GM12878 (cell line): ENCODE data around the gene CCDC6. TPM values are rescaled to one million over a fixed set of nuclear protein-coding genes. Genes with fewer than 3 reads are reported as not detected.

Source experiments
- ATAC-seq: fragments of 200-7000 bp; cut with Tn5 transposase; 3 replicates; pipeline ENCODE4 v1.9.1; 2020; ENCODE audit warnings: mild to moderate bottlenecking, moderate library complexity
- BruUV-seq: library from RNA; stranded (reverse); fragments of 400-500 nt; replicated peaks from 2 replicates; lab custom pipeline; 2021; lab: Mats Ljungman, UMichigan
- CTCF ChIA-PET: fragments of 300-600 bp; sonication (Branson Sonifier 250); formaldehyde crosslinking; extraction: SDS; loops from one replicate; lab custom pipeline; 2021; ENCODE audit warnings: inconsistent platforms; lab: Yijun Ruan, JAX
- POLR2A ChIA-PET: fragments of 350-600 bp; formaldehyde crosslinking; extraction: SDS; loops from one replicate; lab custom pipeline; 2021; ENCODE audit warnings: inconsistent platforms; lab: Charles Lee
- RAD21 ChIA-PET: fragments of 300-600 bp; sonication (Branson Sonifier 250); formaldehyde crosslinking; loops from one replicate; lab custom pipeline; 2023; ENCODE audit warnings: antibody characterized with exemption; ENCODE audit not compliant: unreplicated experiment; lab: Charles Lee
- SMC1A ChIA-PET: fragments of 300-600 bp; sonication (Branson Sonifier 250); formaldehyde crosslinking; loops from one replicate; lab custom pipeline; 2023; ENCODE audit not compliant: unreplicated experiment, uncharacterized antibody; lab: Charles Lee
- DNase-seq: peaks from one replicate; pipeline ENCODE4 v3.0.0-alpha.2; 2011; ENCODE audit warnings: low read depth, low spot score
- FAIRE-seq: peaks from 3 replicates; lab custom pipeline; 2011; peaks lifted over from hg19 to GRCh38; lab: Jason Lieb, UNC
- H2AFZ ChIP-seq: 2 replicates; pipeline ENCODE4 v1.6.0; 2011; ENCODE audit warnings: low read depth, low read length, control low read depth; ENCODE audit not compliant: control insufficient read depth
- H3K27ac ChIP-seq: 2 replicates; pipeline ENCODE4 v1.5.1; 2011; ENCODE audit warnings: control low read depth; ENCODE audit not compliant: control insufficient read depth, insufficient read depth
- H3K27me3 ChIP-seq, 2 experiments: replicated peaks in 1 of 2; 2 replicates each; pipeline versions ENCODE4 v1.6.0 to v1.6.1; 2011; ENCODE audit warnings: low read length in 1 of 2; ENCODE audit not compliant: control insufficient read depth in 2 of 2, insufficient read depth in 2 of 2
- H3K36me3 ChIP-seq, 2 experiments: 2 replicates each; pipeline ENCODE4 v1.5.1; 2011; ENCODE audit warnings: low read length in 1 of 2; ENCODE audit not compliant: control insufficient read depth in 2 of 2, insufficient read depth in 2 of 2
- H3K4me1 ChIP-seq: 2 replicates; pipeline ENCODE4 v1.6.1; 2011; ENCODE audit warnings: mild to moderate bottlenecking, low read length, moderate library complexity, mixed read lengths; ENCODE audit not compliant: control insufficient read depth, insufficient read depth
- H3K4me2 ChIP-seq: 2 replicates; pipeline ENCODE4 v1.6.0; 2011; ENCODE audit warnings: control low read depth; ENCODE audit not compliant: control insufficient read depth, insufficient read depth
- H3K4me3 ChIP-seq: fragments of 200-600 bp; sonication (generic); 2 replicates; pipeline ENCODE4 v1.5.1; 2016
- H3K79me2 ChIP-seq: 2 replicates; pipeline ENCODE4 v1.6.0; 2011; ENCODE audit warnings: low read length; ENCODE audit not compliant: control insufficient read depth, insufficient read depth
- H3K9ac ChIP-seq: 2 replicates; pipeline ENCODE4 v1.8.0; 2011; ENCODE audit warnings: low read length, control low read depth, mixed read lengths; ENCODE audit not compliant: control insufficient read depth, insufficient read depth
- H3K9me3 ChIP-seq: replicated peaks from 3 replicates; pipeline ENCODE4 v1.5.1; 2011; ENCODE audit warnings: mild to moderate bottlenecking, low read length; ENCODE audit not compliant: control insufficient read depth, insufficient read depth
- H4K20me1 ChIP-seq: 2 replicates; pipeline ENCODE4 v1.6.0; 2011; ENCODE audit not compliant: control insufficient read depth, insufficient read depth
- MEF2A ChIP-seq: IDR thresholded peaks from 2 replicates; pipeline ENCODE4 v1.6.1; 2011; ENCODE audit warnings: low read depth, mild to moderate bottlenecking, low read length, moderate library complexity; ENCODE audit not compliant: insufficient read depth
- RELB ChIP-seq: fragments of 450-650 bp; IDR thresholded peaks from 2 replicates; pipeline ENCODE4 v1.6.1; 2017; ENCODE audit warnings: low read depth, mild to moderate bottlenecking, moderate library complexity
- SMC3 ChIP-seq: IDR thresholded peaks from 2 replicates; pipeline ENCODE4 v1.6.1; 2011; ENCODE audit warnings: low read length, improper control_type of control experiment, borderline replicate concordance
- WRNIP1 ChIP-seq: IDR thresholded peaks from 2 replicates; pipeline ENCODE4 v1.6.1; 2011; ENCODE audit warnings: low read depth, low read length, improper control_type of control experiment, borderline replicate concordance
- ZBTB4 ChIP-seq: fragments of 450-650 bp; formaldehyde crosslinking; IDR thresholded peaks from 2 replicates; pipeline ENCODE4 v1.4.0; 2022; ENCODE audit warnings: mild to moderate bottlenecking, moderate library complexity
- in situ Hi-C: fragments of 300-500 bp; cut with MboI; formaldehyde crosslinking; loops from 9 replicates; pipeline ENCODE4 v1.14.3; 2018; ENCODE audit warnings: mixed read lengths
- intact Hi-C: fragments of 100-400 bp; cut with micrococcal nuclease; formaldehyde crosslinking; loops from one replicate; pipeline ENCODE4 v1.14.2; 2022; ENCODE audit not compliant: unreplicated experiment
- polyA plus RNA-seq, 11 experiments: library from polyadenylated mRNA; depleted of rRNA in 4 of 11; unstranded in 6 of 11; stranded (reverse) in 5 of 11; fragments of >200 nt; fragmentation: Nextera tagmentation in 4 of 11; fragmentation: Illumina TruSeq in 1 of 11; extraction: Ambion mirVana in 4 of 11; extraction: Trizol in 1 of 11; gene quantifications; 1 replicate in 1 of 11; 2 replicates in 10 of 11; pipeline versions ENCODE4 v1.2.1 to v1.2.3, GENCODE V29; 2011 to 2016; ENCODE audit warnings: inconsistent platforms in 2 of 11, missing spikeins in 2 of 11, low read depth in 1 of 11
- total RNA-seq, 4 experiments: library from RNA; depleted of rRNA in 3 of 4; stranded (reverse); fragments of >200 nt in 3 of 4; fragmentation: Illumina TruSeq in 1 of 4; extraction: Trizol in 1 of 4; gene quantifications; 2 replicates each; pipeline versions ENCODE4 v1.2.1 to v1.2.3, GENCODE V29; 2013 to 2021
- TF ChIP-seq, protein P1 (sequence below): IDR thresholded peaks from 2 replicates; pipeline ENCODE4 v1.6.1; 2012; ENCODE audit warnings: mild to moderate bottlenecking, low read depth, low read length

Gene CCDC6
- total and polyA plus RNA-seq, 10 of the 15 experiments (the other 5 are each of a cell fraction or from before 2014, with no cell fraction given) = 11.8 to 46.2 (median 26.7) TPM

DNA sequence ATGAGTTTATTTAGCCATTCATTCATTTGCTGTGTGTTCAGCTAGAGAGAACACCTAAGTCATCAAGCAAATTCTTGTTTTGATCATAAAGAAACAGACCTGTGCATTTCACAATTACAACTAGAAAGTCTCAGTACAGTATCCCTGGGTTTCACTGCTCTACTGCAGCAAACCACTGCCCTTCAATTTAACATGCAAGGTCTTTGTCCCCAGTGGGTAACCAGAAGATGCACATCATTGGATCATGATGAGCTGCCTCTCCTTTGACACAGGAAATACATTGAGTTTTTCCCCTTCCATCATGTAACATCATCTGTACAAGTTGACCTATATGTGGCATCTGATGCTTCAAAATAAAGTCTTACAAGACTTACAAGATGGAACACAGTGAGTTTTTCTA lies 82.6 kb downstream of the CCDC6 start:
- no TSS peak for BruUV-seq
- H3K79me2 ChIP-seq = no peaks in the 10 kb centered on the region
- RAD21 ChIA-PET = interaction anchor here (1.5 to 2.0 kb wide), 2 partner anchors 44 to 84 kb away, joined by 3 to 4 read pairs; no protein-coding TSS in a partner anchor
- H3K36me3 ChIP-seq = peaks cover 4% of the 10 kb centered on the region in 2 experiments; a peak in 3 of 4 replicates
- SMC1A ChIA-PET = interaction anchor here (0.7 to 3.7 kb wide), 6 partner anchors 8 to 85 kb away, joined by 3 to 24 read pairs (median 3); no protein-coding TSS in a partner anchor
- no peaks in the 10 kb centered on the region; the same call in 2 of the 3 replicates for H3K9me3 ChIP-seq
- H3K4me2 ChIP-seq = no peak overlapping the region
- in situ Hi-C loops = no loop called here
- FAIRE-seq (no peak), DNase-seq (no peak), ATAC-seq (no peak; the same call in 2 of the 3 replicates)
- no peak overlapping the region for H2AFZ ChIP-seq
- no peak overlapping the region for H3K27ac ChIP-seq
- no peak for TF ChIP-seq MEF2A
- TF ChIP-seq ZBTB4 (CRISPR knock-in tag) = no peak
- TF ChIP-seq, protein P1, sequence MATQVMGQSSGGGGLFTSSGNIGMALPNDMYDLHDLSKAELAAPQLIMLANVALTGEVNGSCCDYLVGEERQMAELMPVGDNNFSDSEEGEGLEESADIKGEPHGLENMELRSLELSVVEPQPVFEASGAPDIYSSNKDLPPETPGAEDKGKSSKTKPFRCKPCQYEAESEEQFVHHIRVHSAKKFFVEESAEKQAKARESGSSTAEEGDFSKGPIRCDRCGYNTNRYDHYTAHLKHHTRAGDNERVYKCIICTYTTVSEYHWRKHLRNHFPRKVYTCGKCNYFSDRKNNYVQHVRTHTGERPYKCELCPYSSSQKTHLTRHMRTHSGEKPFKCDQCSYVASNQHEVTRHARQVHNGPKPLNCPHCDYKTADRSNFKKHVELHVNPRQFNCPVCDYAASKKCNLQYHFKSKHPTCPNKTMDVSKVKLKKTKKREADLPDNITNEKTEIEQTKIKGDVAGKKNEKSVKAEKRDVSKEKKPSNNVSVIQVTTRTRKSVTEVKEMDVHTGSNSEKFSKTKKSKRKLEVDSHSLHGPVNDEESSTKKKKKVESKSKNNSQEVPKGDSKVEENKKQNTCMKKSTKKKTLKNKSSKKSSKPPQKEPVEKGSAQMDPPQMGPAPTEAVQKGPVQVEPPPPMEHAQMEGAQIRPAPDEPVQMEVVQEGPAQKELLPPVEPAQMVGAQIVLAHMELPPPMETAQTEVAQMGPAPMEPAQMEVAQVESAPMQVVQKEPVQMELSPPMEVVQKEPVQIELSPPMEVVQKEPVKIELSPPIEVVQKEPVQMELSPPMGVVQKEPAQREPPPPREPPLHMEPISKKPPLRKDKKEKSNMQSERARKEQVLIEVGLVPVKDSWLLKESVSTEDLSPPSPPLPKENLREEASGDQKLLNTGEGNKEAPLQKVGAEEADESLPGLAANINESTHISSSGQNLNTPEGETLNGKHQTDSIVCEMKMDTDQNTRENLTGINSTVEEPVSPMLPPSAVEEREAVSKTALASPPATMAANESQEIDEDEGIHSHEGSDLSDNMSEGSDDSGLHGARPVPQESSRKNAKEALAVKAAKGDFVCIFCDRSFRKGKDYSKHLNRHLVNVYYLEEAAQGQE = no peak
- no peak for TF ChIP-seq RELB
- no peak for TF ChIP-seq SMC3
- no peak for TF ChIP-seq WRNIP1
- no peak overlapping the region for H3K9ac ChIP-seq
- CTCF ChIA-PET = interaction anchor here (0.7 to 2.2 kb wide), 4 partner anchors 10 to 41 kb away, joined by 4 to 7 read pairs (median 5); no protein-coding TSS in a partner anchor
- POLR2A ChIA-PET = interaction anchor here (0.8 to 1.1 kb wide), 3 partner anchors 10 to 30 kb away, joined by 3 to 4 read pairs (median 3); no protein-coding TSS in a partner anchor
- intact Hi-C loops = no loop called here
- peaks cover under 1% of the 10 kb centered on the region; the same call in 1 of the 2 replicates for H3K4me1 ChIP-seq
- no peaks in the 10 kb centered on the region for H4K20me1 ChIP-seq
- no peaks in the 10 kb centered on the region for H3K27me3 ChIP-seq
- no peak overlapping the region for H3K4me3 ChIP-seq
